IMR-90 (cell line): ENCODE measurements around the gene SIRPG.

Experiments
- BHLHE40 ChIP-seq: fragments of 150-350 bp; IDR thresholded peaks from 2 replicates; pipeline ENCODE4 v1.6.1; 2016; ENCODE audit warnings: mild to moderate bottlenecking, low read depth, low read length
- ELK1 ChIP-seq: fragments of 150-350 bp; IDR thresholded peaks from 2 replicates; pipeline ENCODE4 v1.6.1; 2016; ENCODE audit warnings: low read depth, mild to moderate bottlenecking, low read length, moderate library complexity, borderline replicate concordance
- MXI1 ChIP-seq: IDR thresholded peaks from 2 replicates; pipeline ENCODE4 v1.6.1; 2012; ENCODE audit warnings: low read depth, mild to moderate bottlenecking, low read length, moderate library complexity, borderline replicate concordance
- POLR2A ChIP-seq: IDR thresholded peaks from 2 replicates; pipeline ENCODE4 v1.6.1; 2012; ENCODE audit warnings: mild to moderate bottlenecking, low read depth, low read length
- TF ChIP-seq, protein P1 (sequence below): conservative IDR thresholded peaks from 2 replicates; pipeline ENCODE4 v1.5.1; 2012; ENCODE audit warnings: mild to moderate bottlenecking, low read depth, low read length, improper control_type of control experiment
- TF ChIP-seq, protein P2 (sequence below): fragments of 150-350 bp; IDR thresholded peaks from 2 replicates; pipeline ENCODE4 v1.6.1; 2017; ENCODE audit warnings: mild to moderate bottlenecking, antibody characterized with exemption, low read length, low read depth

GRCh38 chr20:1619861-1620444 is 37.6 kb downstream of the SIRPG start, which contains the start of gene SIRPB1:
- TF ChIP-seq, protein P1, sequence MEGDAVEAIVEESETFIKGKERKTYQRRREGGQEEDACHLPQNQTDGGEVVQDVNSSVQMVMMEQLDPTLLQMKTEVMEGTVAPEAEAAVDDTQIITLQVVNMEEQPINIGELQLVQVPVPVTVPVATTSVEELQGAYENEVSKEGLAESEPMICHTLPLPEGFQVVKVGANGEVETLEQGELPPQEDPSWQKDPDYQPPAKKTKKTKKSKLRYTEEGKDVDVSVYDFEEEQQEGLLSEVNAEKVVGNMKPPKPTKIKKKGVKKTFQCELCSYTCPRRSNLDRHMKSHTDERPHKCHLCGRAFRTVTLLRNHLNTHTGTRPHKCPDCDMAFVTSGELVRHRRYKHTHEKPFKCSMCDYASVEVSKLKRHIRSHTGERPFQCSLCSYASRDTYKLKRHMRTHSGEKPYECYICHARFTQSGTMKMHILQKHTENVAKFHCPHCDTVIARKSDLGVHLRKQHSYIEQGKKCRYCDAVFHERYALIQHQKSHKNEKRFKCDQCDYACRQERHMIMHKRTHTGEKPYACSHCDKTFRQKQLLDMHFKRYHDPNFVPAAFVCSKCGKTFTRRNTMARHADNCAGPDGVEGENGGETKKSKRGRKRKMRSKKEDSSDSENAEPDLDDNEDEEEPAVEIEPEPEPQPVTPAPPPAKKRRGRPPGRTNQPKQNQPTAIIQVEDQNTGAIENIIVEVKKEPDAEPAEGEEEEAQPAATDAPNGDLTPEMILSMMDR, result no peak
- TF ChIP-seq ELK1, result no peak
- TF ChIP-seq MXI1, result no peak
- no peak for TF ChIP-seq BHLHE40
- no peak for TF ChIP-seq POLR2A
- TF ChIP-seq, protein P2, sequence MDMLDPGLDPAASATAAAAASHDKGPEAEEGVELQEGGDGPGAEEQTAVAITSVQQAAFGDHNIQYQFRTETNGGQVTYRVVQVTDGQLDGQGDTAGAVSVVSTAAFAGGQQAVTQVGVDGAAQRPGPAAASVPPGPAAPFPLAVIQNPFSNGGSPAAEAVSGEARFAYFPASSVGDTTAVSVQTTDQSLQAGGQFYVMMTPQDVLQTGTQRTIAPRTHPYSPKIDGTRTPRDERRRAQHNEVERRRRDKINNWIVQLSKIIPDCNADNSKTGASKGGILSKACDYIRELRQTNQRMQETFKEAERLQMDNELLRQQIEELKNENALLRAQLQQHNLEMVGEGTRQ, result no peak
